Skeletal muscle tissue (tissue), 4 donors: ENCODE data around the gene UXS1. TPM values are rescaled to one million over a fixed set of nuclear protein-coding genes. Genes with fewer than 3 reads are reported as not detected.

ENCODE experiments used
- H3K27ac ChIP-seq: one replicate; pipeline ENCODE4 v1.7.0; 2013; ENCODE audit warnings: mild to moderate bottlenecking, low read depth, low read length, inconsistent platforms
- H3K27me3 ChIP-seq, 3 donors: one replicate each; pipeline ENCODE4 v1.7.0; 2013; ENCODE audit warnings: low read length in 3 of 3; ENCODE audit not compliant: control insufficient read depth in 3 of 3, insufficient read depth in 3 of 3
- H3K36me3 ChIP-seq, 3 donors: one replicate each; pipeline ENCODE4 v1.7.0; 2013; ENCODE audit warnings: low read length in 3 of 3; ENCODE audit not compliant: control insufficient read depth in 3 of 3, insufficient read depth in 3 of 3
- H3K4me1 ChIP-seq, 3 donors: one replicate each; pipeline ENCODE4 v1.7.0; 2013; ENCODE audit warnings: low read length in 3 of 3, mild to moderate bottlenecking in 3 of 3; ENCODE audit not compliant: control insufficient read depth in 3 of 3, insufficient read depth in 3 of 3
- H3K4me3 ChIP-seq, 3 donors: one replicate each; pipeline ENCODE4 v1.7.0; 2013; ENCODE audit warnings: low read length in 3 of 3
- H3K9ac ChIP-seq, 3 donors: one replicate each; pipeline ENCODE4 v1.7.0; 2013; ENCODE audit warnings: low read length in 3 of 3, mild to moderate bottlenecking in 3 of 3, moderate library complexity in 2 of 3, low read depth in 1 of 3
- H3K9me3 ChIP-seq, 3 donors: one replicate each; pipeline ENCODE4 v1.7.0; 2013; ENCODE audit warnings: low read length in 3 of 3; ENCODE audit not compliant: control insufficient read depth in 3 of 3
- total RNA-seq: library from RNA; depleted of rRNA; stranded (reverse); fragments of >200 nt; gene quantifications from one replicate; pipeline ENCODE4 v1.2.3, GENCODE V29; 2014
- donor health status: Osteomylitis.

The UXS1 gene
- total RNA-seq, 1 donor from 2014 or later: 17.7 TPM

- no peak overlapping the region for H3K4me3 ChIP-seq
- H3K9me3 ChIP-seq: no peaks in the 10 kb centered on the region
- H3K9ac ChIP-seq: peak overlapping the region in 1 of 3 donors; percentile 11
- H3K27ac ChIP-seq: no peak overlapping the region
- peaks cover 18 to 20% (median 18%) of the 10 kb centered on the region in 3 donors for H3K4me1 ChIP-seq
- H3K27me3 ChIP-seq: no peaks in the 10 kb centered on the region
- no peaks in the 10 kb centered on the region for H3K36me3 ChIP-seq
These were observed 2.5 kb downstream of the UXS1 start for GRCh38 chr2:106191511-106192016.

DNA sequence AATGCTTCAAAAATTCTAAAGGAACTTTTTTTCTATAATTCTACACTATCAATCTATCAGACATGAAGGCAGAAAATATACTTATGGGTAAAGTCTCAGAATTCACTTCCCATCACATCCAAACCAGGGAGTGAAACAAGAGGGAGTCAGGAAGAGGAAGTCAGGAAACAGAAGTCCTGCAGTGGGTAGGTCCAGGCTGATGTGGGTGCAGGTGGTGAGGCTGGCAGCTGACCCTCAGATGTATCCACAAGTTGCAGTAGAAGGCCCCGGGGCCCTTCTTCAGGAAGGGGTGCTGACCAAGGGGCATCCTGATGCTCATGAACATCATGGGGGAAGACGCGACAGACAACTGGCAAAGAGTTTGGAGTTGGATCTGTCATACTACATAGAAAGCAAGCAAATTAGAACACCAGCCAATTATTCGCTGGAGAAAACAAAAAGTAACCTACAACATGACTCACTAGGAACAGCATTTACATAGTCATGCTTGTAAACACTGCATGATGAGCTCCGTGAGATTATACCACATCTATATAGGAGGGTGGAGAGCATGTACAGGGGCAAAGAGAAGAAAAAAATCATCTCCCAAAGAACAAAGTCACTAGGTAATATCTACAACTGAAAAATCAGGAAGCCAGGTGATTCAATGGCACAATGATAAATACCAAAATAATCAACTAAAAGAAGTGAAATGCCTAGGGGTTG lies 4.2 kb downstream of the UXS1 start:
- Histone ChIP-seq H3K27me3 (no peaks in the 10 kb centered on the region), H3K27ac (no peak overlapping the region), H3K4me1 (peaks cover 9 to 13% (median 13%) of the 10 kb centered on the region in 3 donors), H3K36me3 (no peaks in the 10 kb centered on the region), H3K4me3 (no peak overlapping the region), H3K9ac (no peak overlapping the region), H3K9me3 (no peaks in the 10 kb centered on the region)

DNA sequence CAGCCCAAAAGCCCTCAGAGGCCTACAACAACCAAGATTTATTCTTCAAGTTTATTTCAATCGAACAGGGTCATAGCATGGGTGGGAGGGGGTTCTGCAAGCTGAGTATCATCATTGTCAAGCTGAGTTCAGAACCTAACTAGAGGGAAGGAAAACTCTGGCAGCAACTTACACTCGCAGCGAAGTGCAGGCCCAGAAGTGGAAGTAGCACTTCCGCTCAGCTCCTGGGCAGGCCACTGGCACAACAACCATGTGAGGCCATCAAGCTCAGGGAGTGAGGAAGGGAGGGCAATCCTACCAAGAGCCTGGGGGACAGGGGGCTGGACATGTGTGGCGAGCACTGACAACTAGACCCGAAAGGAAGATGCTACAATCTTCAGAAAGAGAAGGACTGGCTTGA lies 4.8 kb downstream of the UXS1 start:
- no peak overlapping the region for H3K4me3 ChIP-seq
- no peaks in the 10 kb centered on the region for H3K9me3 ChIP-seq
- peaks cover 8 to 11% (median 11%) of the 10 kb centered on the region in 3 donors for H3K4me1 ChIP-seq
- H3K27ac ChIP-seq: no peak overlapping the region
- H3K9ac ChIP-seq: no peak overlapping the region
- H3K27me3 ChIP-seq: no peaks in the 10 kb centered on the region
- no peaks in the 10 kb centered on the region for H3K36me3 ChIP-seq

- Histone ChIP-seq H3K27ac (no peak overlapping the region), H3K4me1 (peaks cover 2 to 7% (median 3%) of the 10 kb centered on the region in 3 donors), H3K4me3 (no peak overlapping the region), H3K9ac (no peak overlapping the region), H3K9me3 (no peaks in the 10 kb centered on the region), H3K27me3 (no peaks in the 10 kb centered on the region), H3K36me3 (no peaks in the 10 kb centered on the region)
These were observed 6.7 kb downstream of the UXS1 start for GRCh38 chr2:106187273-106187891.

DNA sequence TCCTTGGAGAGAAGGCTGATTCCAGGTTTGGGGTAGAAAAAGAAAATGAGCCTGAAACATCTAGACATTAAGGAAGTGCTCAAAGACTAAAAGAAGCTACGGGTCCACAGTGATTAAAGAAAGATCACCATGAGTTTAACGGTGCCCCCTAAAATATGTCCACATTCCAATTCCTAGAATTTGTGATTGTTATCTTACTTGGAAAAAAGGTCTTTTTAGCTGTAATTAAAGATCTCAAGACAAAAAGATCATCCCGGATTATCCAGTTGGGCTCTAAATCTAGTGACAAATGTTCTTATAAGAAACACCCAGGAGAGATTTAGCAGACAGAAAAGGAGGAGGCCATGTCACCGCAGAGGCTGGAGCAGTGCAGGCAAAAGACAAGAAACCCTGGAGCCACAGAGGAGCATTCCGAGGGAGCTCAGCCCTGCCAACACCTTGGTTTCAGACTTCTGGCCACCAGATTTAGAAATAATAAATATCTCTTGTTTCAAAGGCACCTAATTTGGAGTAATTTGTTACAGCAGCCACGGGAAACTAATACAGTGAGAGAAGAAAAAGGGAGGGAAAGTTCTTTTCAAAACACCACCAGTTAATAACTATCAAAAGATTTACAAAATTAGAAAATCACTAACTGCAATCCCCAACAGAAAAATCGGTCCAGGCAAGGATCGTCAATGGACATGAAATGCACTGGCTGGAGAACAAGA lies 8.5 kb downstream of the UXS1 start:
- no peak overlapping the region for H3K4me3 ChIP-seq
- no peaks in the 10 kb centered on the region for H3K9me3 ChIP-seq
- no peak overlapping the region for H3K9ac ChIP-seq
- peaks cover 0 to 6% (median 3%) of the 10 kb centered on the region in 3 donors for H3K4me1 ChIP-seq
- H3K27me3 ChIP-seq: no peaks in the 10 kb centered on the region
- no peak overlapping the region for H3K27ac ChIP-seq
- H3K36me3 ChIP-seq: no peaks in the 10 kb centered on the region

DNA sequence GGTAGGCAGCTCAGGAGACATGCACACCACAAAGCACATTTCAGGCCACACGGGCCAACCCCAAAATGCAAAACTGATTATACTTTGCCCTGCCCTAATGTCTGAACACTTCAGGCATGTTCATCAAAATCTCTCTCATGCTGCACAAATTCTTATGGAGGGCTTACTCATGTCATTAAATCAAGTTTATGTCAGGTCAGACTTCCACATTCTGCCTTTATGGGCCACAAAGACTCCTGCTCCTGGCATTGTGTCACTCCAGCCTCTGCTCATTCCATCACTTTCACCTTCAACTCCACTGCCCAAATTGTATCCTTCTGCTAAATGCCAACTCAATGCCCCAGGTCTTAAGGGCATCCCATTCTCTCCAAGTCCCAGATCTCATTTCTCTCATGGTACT lies 9.2 kb downstream of the UXS1 start:
- Histone ChIP-seq H3K27me3 (no peaks in the 10 kb centered on the region), H3K9ac (no peak overlapping the region), H3K4me1 (peaks cover 0 to 6% (median 3%) of the 10 kb centered on the region in 3 donors), H3K36me3 (no peaks in the 10 kb centered on the region), H3K4me3 (no peak overlapping the region), H3K27ac (no peak overlapping the region), H3K9me3 (no peaks in the 10 kb centered on the region)

GRCh38 chr2:106184394-106184793 lies 9.7 kb downstream of the UXS1 start:
- Histone ChIP-seq H3K9ac (no peak overlapping the region), H3K4me3 (no peak overlapping the region), H3K4me1 (peaks cover 0 to 6% (median 3%) of the 10 kb centered on the region in 3 donors), H3K27me3 (no peaks in the 10 kb centered on the region), H3K9me3 (no peaks in the 10 kb centered on the region), H3K27ac (no peak overlapping the region), H3K36me3 (no peaks in the 10 kb centered on the region)

GRCh38 chr2:106183101-106183696 lies 10.9 kb downstream of the UXS1 start:
- Histone ChIP-seq H3K27me3 (no peaks in the 10 kb centered on the region), H3K9me3 (no peaks in the 10 kb centered on the region), H3K4me3 (no peak overlapping the region), H3K9ac (no peak overlapping the region), H3K4me1 (peaks cover 0 to 6% (median 3%) of the 10 kb centered on the region in 3 donors), H3K36me3 (no peaks in the 10 kb centered on the region), H3K27ac (no peak overlapping the region)

GRCh38 chr2:106181064-106181463 lies 13.0 kb downstream of the UXS1 start:
- no peaks in the 10 kb centered on the region for H3K9me3 ChIP-seq
- H3K27ac ChIP-seq: no peak overlapping the region
- no peaks in the 10 kb centered on the region for H3K27me3 ChIP-seq
- peaks cover 0 to 9% (median 8%) of the 10 kb centered on the region in 3 donors for H3K4me1 ChIP-seq
- H3K9ac ChIP-seq: no peak overlapping the region
- no peaks in the 10 kb centered on the region for H3K36me3 ChIP-seq
- no peak overlapping the region for H3K4me3 ChIP-seq
